Measurements from ENCODE around the gene UBE2E2.

Gene UBE2E2

GRCh38 chr3:23276913-23277658 lies 74.0 kb downstream of the UBE2E2 start:
- no peak for DNase-seq (ENCODE audit: low spot score)

GRCh38 chr3:23277688-23278087 lies 74.6 kb downstream of the UBE2E2 start:
- DNase-seq (ENCODE audit: low spot score) = no peak

- no peak for DNase-seq (ENCODE audit: low spot score)
Observed at GRCh38 chr3:23283625-23284024, 80.5 kb downstream of the UBE2E2 start.

GRCh38 chr3:23288286-23288685 lies 85.2 kb downstream of the UBE2E2 start:
- no peak for DNase-seq (ENCODE audit: low spot score)

GRCh38 chr3:23288715-23289114 lies 85.6 kb downstream of the UBE2E2 start:
- no peak for DNase-seq (ENCODE audit: low spot score)

- no peak for DNase-seq (ENCODE audit: low spot score)
Observed at GRCh38 chr3:23292432-23292831, 89.3 kb downstream of the UBE2E2 start.

- no peak for DNase-seq (ENCODE audit: low spot score)
Observed at GRCh38 chr3:23294770-23295387, 91.8 kb downstream of the UBE2E2 start.

GRCh38 chr3:23301819-23302218 lies 98.7 kb downstream of the UBE2E2 start:
- no peak for DNase-seq (ENCODE audit: low spot score)

- no peak for DNase-seq (ENCODE audit: low spot score)
Observed at GRCh38 chr3:23302271-23302670, 99.1 kb downstream of the UBE2E2 start.

- DNase-seq (ENCODE audit: low spot score) = no peak
Observed at GRCh38 chr3:23303601-23304217, 100.6 kb downstream of the UBE2E2 start.

GRCh38 chr3:23304424-23304823 lies 101.3 kb downstream of the UBE2E2 start:
- no peak for DNase-seq (ENCODE audit: low spot score)

GRCh38 chr3:23308986-23309625 lies 106.0 kb downstream of the UBE2E2 start:
- no peak for DNase-seq (ENCODE audit: low spot score)

GRCh38 chr3:23312866-23313265 lies 109.7 kb downstream of the UBE2E2 start:
- DNase-seq (ENCODE audit: low spot score) = no peak

- no peak for DNase-seq (ENCODE audit: low spot score)
Observed at GRCh38 chr3:23314981-23315762, 112.0 kb downstream of the UBE2E2 start.

GRCh38 chr3:23316924-23317323 lies 113.8 kb downstream of the UBE2E2 start:
- DNase-seq (ENCODE audit: low spot score) = no peak

GRCh38 chr3:23319366-23320312 lies 116.5 kb downstream of the UBE2E2 start:
- no peak for DNase-seq (ENCODE audit: low spot score)

- DNase-seq (ENCODE audit: low spot score) = no peak
Observed at GRCh38 chr3:23320586-23321570, 117.8 kb downstream of the UBE2E2 start.

- DNase-seq (ENCODE audit: low spot score) = peak; percentile 9
Observed at GRCh38 chr3:23324745-23325144, 121.6 kb downstream of the UBE2E2 start.

- no peak for DNase-seq (ENCODE audit: low spot score)
Observed at GRCh38 chr3:23325466-23326065, 122.4 kb downstream of the UBE2E2 start.

All from activated CD4-positive, alpha-beta T cell treated with anti-CD3 and anti-CD28 coated beads, Interleukin-2, Interleukin-4, amounts not matched to agents 100 ng/mL and 50 ng/mL, durations not matched to agents 16 hours and 8 hours (primary cell).